AG04450 (cell line): Measurements from ENCODE around the gene VNN1. TPM values are rescaled to one million over a fixed set of nuclear protein-coding genes. Genes with fewer than 3 reads are reported as not detected.

ENCODE experiments used
- CTCF ChIA-PET: fragments of 300-600, 350-600 bp; formaldehyde crosslinking; extraction: SDS; loops from one replicate; lab custom pipeline; 2022; ENCODE audit warnings: antibody characterized with exemption, inconsistent platforms; lab: Charles Lee
- POLR2A ChIA-PET: fragments of 350-600 bp; formaldehyde crosslinking; extraction: SDS; loops from one replicate; lab custom pipeline; 2021; ENCODE audit warnings: antibody characterized with exemption, inconsistent platforms; lab: Yijun Ruan, JAX
- DNase-seq: peaks from one replicate; pipeline ENCODE4 v3.0.0-alpha.2; 2011; ENCODE audit warnings: low read depth, low spot score
- H3K27ac ChIP-seq: one replicate; pipeline ENCODE4 v1.5.1; 2012; ENCODE audit warnings: low read depth, low read length, control low read depth
- H3K27me3 ChIP-seq: one replicate; pipeline ENCODE4 v1.6.0; 2012; ENCODE audit warnings: low read length; ENCODE audit not compliant: control insufficient read depth, insufficient read depth
- H3K4me3 ChIP-seq: 2 replicates; pipeline ENCODE4 v1.5.1; 2011; ENCODE audit warnings: mild to moderate bottlenecking, low read depth, low read length, control low read depth
- H3K9me3 ChIP-seq: 2 replicates; pipeline ENCODE4 v1.5.1; 2012; ENCODE audit warnings: low read length; ENCODE audit not compliant: control insufficient read depth, insufficient read depth
- CTCF ChIP-seq: IDR thresholded peaks from 2 replicates; pipeline ENCODE4 v1.5.1; 2011; ENCODE audit warnings: low read depth, low read length, control low read depth, inconsistent platforms
- polyA plus RNA-seq: library from polyadenylated mRNA; depleted of rRNA; stranded (reverse); fragments of >200 nt; gene quantifications from 2 replicates; pipeline ENCODE4 v1.2.3, GENCODE V29; 2011

The VNN1 gene
- polyA plus RNA-seq, 1 experiment, result 0.06 TPM

GRCh38 chr6:132746048-132746447 lies 32.2 kb upstream of the VNN1 start:
- Histone ChIP-seq H3K9me3 (no peaks in the 10 kb centered on the region), H3K4me3 (no peak overlapping the region), H3K27ac (no peak overlapping the region), H3K27me3 (no peaks in the 10 kb centered on the region)
- POLR2A ChIA-PET, result no interaction called here
- CTCF ChIA-PET, result no interaction called here
- no peak for TF ChIP-seq CTCF
- no peak for DNase-seq

- no peaks in the 10 kb centered on the region for H3K27me3 ChIP-seq
- H3K4me3 ChIP-seq, result no peak overlapping the region
- ChIA-PET POLR2A (no interaction called here), CTCF (no interaction called here)
- no peak overlapping the region for H3K27ac ChIP-seq
- no peak for TF ChIP-seq CTCF
- no peaks in the 10 kb centered on the region for H3K9me3 ChIP-seq
- no peak for DNase-seq
Measured at GRCh38 chr6:132742495-132742894, 28.6 kb upstream of the VNN1 start.

GRCh38 chr6:132741281-132741680 lies 27.4 kb upstream of the VNN1 start:
- H3K27ac ChIP-seq, result no peak overlapping the region
- H3K9me3 ChIP-seq, result no peaks in the 10 kb centered on the region
- H3K27me3 ChIP-seq, result no peaks in the 10 kb centered on the region
- TF ChIP-seq CTCF, result no peak
- POLR2A ChIA-PET, result interaction anchor here (0.5 to 0.6 kb wide), 3 partner anchors 39 to 106 kb away, joined by 3 to 5 read pairs (median 4); partner anchors contain the start of gene RPS12
- H3K4me3 ChIP-seq, result no peak overlapping the region
- no peak for DNase-seq
- CTCF ChIA-PET, result interaction anchor here (0.6 kb wide), 1 partner anchor 8 kb away, joined by 4 read pairs; no protein-coding TSS in a partner anchor

- POLR2A ChIA-PET, result interaction anchor here (0.6 kb wide), 1 partner anchor 64 kb away, joined by 4 read pairs; no protein-coding TSS in a partner anchor
- no peak for TF ChIP-seq CTCF
Measured at GRCh38 chr6:132736239-132736638, 22.4 kb upstream of the VNN1 start.

GRCh38 chr6:132734694-132735236 lies 20.9 kb upstream of the VNN1 start:
- TF ChIP-seq CTCF, result peak; percentile 60
- Histone ChIP-seq H3K27ac (no peak overlapping the region), H3K4me3 (no peak overlapping the region), H3K9me3 (no peaks in the 10 kb centered on the region), H3K27me3 (no peaks in the 10 kb centered on the region)
- peak; percentile 67 for DNase-seq
- CTCF ChIA-PET, result interaction anchor here (1.1 to 1.2 kb wide), 2 partner anchors 19 to 65 kb away, joined by 3 read pairs; no protein-coding TSS in a partner anchor
- POLR2A ChIA-PET, result no interaction called here

More at GRCh38 chr6:132736239-132736638, 22.4 kb upstream of the VNN1 start:
- no peak overlapping the region for H3K27ac ChIP-seq
- no peak overlapping the region for H3K4me3 ChIP-seq
- CTCF ChIA-PET, result no interaction called here
- no peaks in the 10 kb centered on the region for H3K9me3 ChIP-seq
- no peak for DNase-seq
- no peaks in the 10 kb centered on the region for H3K27me3 ChIP-seq
